Tibial nerve (tissue), 4 donors: ENCODE measurements around the gene NDRG3.

Experiments
- EP300 ChIP-seq, 2 donors: sonication (generic); formaldehyde crosslinking; IDR thresholded peaks; one replicate each; pipeline ENCODE4 v1.6.1; 2017; ENCODE audit warnings: antibody characterized with exemption in 2 of 2, mild to moderate bottlenecking in 1 of 2
- POLR2A ChIP-seq, 2 donors: fragments of 450-650 bp; IDR thresholded peaks; one replicate each; pipeline ENCODE4 v1.6.1; 2017; ENCODE audit warnings: antibody characterized with exemption in 2 of 2, mild to moderate bottlenecking in 2 of 2, moderate library complexity in 2 of 2
- TF ChIP-seq, protein P1 (sequence below), 5 experiments: fragments of 200-600 bp in 3 of 5; fragments of 450-650 bp in 2 of 5; sonication (generic) in 3 of 5; IDR thresholded peaks; one replicate each; pipeline ENCODE4 v1.5.1; 2016 to 2019; ENCODE audit warnings: antibody characterized with exemption in 5 of 5, mild to moderate bottlenecking in 3 of 5, moderate library complexity in 2 of 5

DNA sequence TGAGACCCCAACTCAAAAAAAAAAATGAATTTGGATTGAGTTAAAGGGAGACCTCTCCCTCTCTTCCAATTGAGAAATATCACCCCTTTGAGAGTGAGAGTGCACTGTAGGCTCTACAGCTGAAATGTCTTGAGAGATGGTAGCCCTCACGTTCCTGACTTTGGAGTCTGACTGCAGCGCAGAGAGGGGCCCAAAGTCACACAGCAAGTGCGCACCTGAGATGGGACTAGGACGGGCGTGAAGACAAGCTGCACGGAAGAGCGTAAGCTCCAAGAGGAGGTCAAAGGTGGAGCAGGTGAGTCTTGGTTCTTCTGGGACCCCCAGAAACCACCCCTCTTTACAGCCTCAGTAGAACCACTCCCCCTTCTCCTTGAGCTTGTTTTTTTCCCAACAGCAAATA lies 100.5 kb downstream of the NDRG3 start:
- TF ChIP-seq, protein P1, sequence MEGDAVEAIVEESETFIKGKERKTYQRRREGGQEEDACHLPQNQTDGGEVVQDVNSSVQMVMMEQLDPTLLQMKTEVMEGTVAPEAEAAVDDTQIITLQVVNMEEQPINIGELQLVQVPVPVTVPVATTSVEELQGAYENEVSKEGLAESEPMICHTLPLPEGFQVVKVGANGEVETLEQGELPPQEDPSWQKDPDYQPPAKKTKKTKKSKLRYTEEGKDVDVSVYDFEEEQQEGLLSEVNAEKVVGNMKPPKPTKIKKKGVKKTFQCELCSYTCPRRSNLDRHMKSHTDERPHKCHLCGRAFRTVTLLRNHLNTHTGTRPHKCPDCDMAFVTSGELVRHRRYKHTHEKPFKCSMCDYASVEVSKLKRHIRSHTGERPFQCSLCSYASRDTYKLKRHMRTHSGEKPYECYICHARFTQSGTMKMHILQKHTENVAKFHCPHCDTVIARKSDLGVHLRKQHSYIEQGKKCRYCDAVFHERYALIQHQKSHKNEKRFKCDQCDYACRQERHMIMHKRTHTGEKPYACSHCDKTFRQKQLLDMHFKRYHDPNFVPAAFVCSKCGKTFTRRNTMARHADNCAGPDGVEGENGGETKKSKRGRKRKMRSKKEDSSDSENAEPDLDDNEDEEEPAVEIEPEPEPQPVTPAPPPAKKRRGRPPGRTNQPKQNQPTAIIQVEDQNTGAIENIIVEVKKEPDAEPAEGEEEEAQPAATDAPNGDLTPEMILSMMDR (IDR thresholded peaks at IDR 0.05), result no peak
- TF ChIP-seq EP300 (IDR thresholded peaks at IDR 0.05) (no peak), POLR2A (IDR thresholded peaks at IDR 0.05) (no peak)
